ENCODE data around the gene EEF2KMT.

EEF2KMT gene

GRCh38 chr16:5041600-5042133, 55.9 kb downstream of the EEF2KMT start:
- DNase-seq (ENCODE audit: low read depth, low spot score) = peak; percentile 90

- DNase-seq (ENCODE audit: low read depth, low spot score) = no peak
These were observed 57.1 kb downstream of the EEF2KMT start for GRCh38 chr16:5040451-5040850.

- DNase-seq (ENCODE audit: low read depth, low spot score) = peak; percentile 68
These were observed 61.1 kb downstream of the EEF2KMT start for GRCh38 chr16:5036228-5037156.

DNA sequence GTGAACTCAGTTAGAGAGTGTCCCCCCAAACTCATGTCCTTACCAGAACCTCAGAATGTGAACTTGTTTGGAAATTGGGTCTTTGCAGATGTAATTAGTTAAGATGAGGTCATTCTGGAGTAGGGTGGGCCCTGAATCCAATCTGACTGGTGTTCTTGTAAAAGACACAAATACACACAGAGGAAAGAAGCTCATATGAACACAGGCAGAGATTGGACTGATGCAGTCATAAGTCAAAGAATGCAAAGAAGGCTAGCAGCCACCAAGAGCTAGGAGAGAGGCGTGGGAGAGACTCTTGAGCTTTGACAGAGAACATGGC, 61.7 kb downstream of the EEF2KMT start:
- no peak for DNase-seq (ENCODE audit: low read depth, low spot score)

All from astrocyte of the hippocampus (primary cell).